ENCODE measurements around the gene GPRIN2.
A peak's percentile ranks its signal among the peaks of the same experiment; 100 is the strongest.

GPRIN2 gene

GRCh38 chr10:46526682-46527038, 29.8 kb downstream of the GPRIN2 start:
- H3K27ac ChIP-seq (ENCODE audit: low read depth, low read length): no peak overlapping the region
- H3K4me3 ChIP-seq (ENCODE audit: low read depth in 1 of 2, low read length in 2 of 2): no peak overlapping the region
- no peaks in the 10 kb centered on the region for H3K27me3 ChIP-seq (ENCODE audit: control insufficient read depth in 1 of 2, insufficient read depth in 2 of 2, low read length in 2 of 2)
- H3K9ac ChIP-seq (ENCODE audit: low read depth in 1 of 2, low read length in 2 of 2): no peak overlapping the region
- H3K36me3 ChIP-seq (ENCODE audit: control insufficient read depth in 1 of 2, insufficient read depth in 2 of 2, low read length in 2 of 2): no peaks in the 10 kb centered on the region
- no peaks in the 10 kb centered on the region for H3K9me3 ChIP-seq (ENCODE audit: control insufficient read depth in 1 of 2, low read length in 2 of 2)
- peaks cover 13 to 19% of the 10 kb centered on the region in 2 donors for H3K4me1 ChIP-seq (ENCODE audit: control insufficient read depth in 1 of 2, insufficient read depth in 2 of 2, low read length in 2 of 2)

GRCh38 chr10:46525824-46526681, 30.4 kb downstream of the GPRIN2 start:
- no peak overlapping the region for H3K27ac ChIP-seq (ENCODE audit: low read depth, low read length)
- no peaks in the 10 kb centered on the region for H3K36me3 ChIP-seq (ENCODE audit: control insufficient read depth in 1 of 2, insufficient read depth in 2 of 2, low read length in 2 of 2)
- H3K27me3 ChIP-seq (ENCODE audit: control insufficient read depth in 1 of 2, insufficient read depth in 2 of 2, low read length in 2 of 2): no peaks in the 10 kb centered on the region
- no peak overlapping the region for H3K4me3 ChIP-seq (ENCODE audit: low read depth in 1 of 2, low read length in 2 of 2)
- peaks cover 13 to 19% of the 10 kb centered on the region in 2 donors for H3K4me1 ChIP-seq (ENCODE audit: control insufficient read depth in 1 of 2, insufficient read depth in 2 of 2, low read length in 2 of 2)
- H3K9ac ChIP-seq (ENCODE audit: low read depth in 1 of 2, low read length in 2 of 2): no peak overlapping the region
- H3K9me3 ChIP-seq (ENCODE audit: control insufficient read depth in 1 of 2, low read length in 2 of 2): no peaks in the 10 kb centered on the region

- no peak overlapping the region for H3K27ac ChIP-seq (ENCODE audit: low read depth, low read length)
- no peaks in the 10 kb centered on the region for H3K9me3 ChIP-seq (ENCODE audit: control insufficient read depth in 1 of 2, low read length in 2 of 2)
- H3K4me1 ChIP-seq (ENCODE audit: control insufficient read depth in 1 of 2, insufficient read depth in 2 of 2, low read length in 2 of 2): peaks cover 13 to 19% of the 10 kb centered on the region in 2 donors
- H3K36me3 ChIP-seq (ENCODE audit: control insufficient read depth in 1 of 2, insufficient read depth in 2 of 2, low read length in 2 of 2): no peaks in the 10 kb centered on the region
- H3K27me3 ChIP-seq (ENCODE audit: control insufficient read depth in 1 of 2, insufficient read depth in 2 of 2, low read length in 2 of 2): no peaks in the 10 kb centered on the region
- no peak overlapping the region for H3K9ac ChIP-seq (ENCODE audit: low read depth in 1 of 2, low read length in 2 of 2)
- H3K4me3 ChIP-seq (ENCODE audit: low read depth in 1 of 2, low read length in 2 of 2): no peak overlapping the region
Observed at GRCh38 chr10:46525177-46525823, 31.2 kb downstream of the GPRIN2 start.

- Histone ChIP-seq H3K9me3 (ENCODE audit: control insufficient read depth in 1 of 2, low read length in 2 of 2) (no peaks in the 10 kb centered on the region), H3K27me3 (ENCODE audit: control insufficient read depth in 1 of 2, insufficient read depth in 2 of 2, low read length in 2 of 2) (no peaks in the 10 kb centered on the region), H3K36me3 (ENCODE audit: control insufficient read depth in 1 of 2, insufficient read depth in 2 of 2, low read length in 2 of 2) (no peaks in the 10 kb centered on the region), H3K9ac (ENCODE audit: low read depth in 1 of 2, low read length in 2 of 2) (no peak overlapping the region), H3K4me1 (ENCODE audit: control insufficient read depth in 1 of 2, insufficient read depth in 2 of 2, low read length in 2 of 2) (peaks cover 13 to 19% of the 10 kb centered on the region in 2 donors), H3K27ac (ENCODE audit: low read depth, low read length) (no peak overlapping the region), H3K4me3 (ENCODE audit: low read depth in 1 of 2, low read length in 2 of 2) (no peak overlapping the region)
Observed at GRCh38 chr10:46524472-46525176, 31.8 kb downstream of the GPRIN2 start.

- Histone ChIP-seq H3K4me3 (ENCODE audit: low read depth in 1 of 2, low read length in 2 of 2) (no peak overlapping the region), H3K4me1 (ENCODE audit: control insufficient read depth in 1 of 2, insufficient read depth in 2 of 2, low read length in 2 of 2) (peaks cover 13 to 19% of the 10 kb centered on the region in 2 donors), H3K9me3 (ENCODE audit: control insufficient read depth in 1 of 2, low read length in 2 of 2) (no peaks in the 10 kb centered on the region), H3K27ac (ENCODE audit: low read depth, low read length) (no peak overlapping the region), H3K27me3 (ENCODE audit: control insufficient read depth in 1 of 2, insufficient read depth in 2 of 2, low read length in 2 of 2) (no peaks in the 10 kb centered on the region), H3K9ac (ENCODE audit: low read depth in 1 of 2, low read length in 2 of 2) (peak overlapping the region in 1 of 2 donors; percentile 13), H3K36me3 (ENCODE audit: control insufficient read depth in 1 of 2, insufficient read depth in 2 of 2, low read length in 2 of 2) (no peaks in the 10 kb centered on the region)
Observed at GRCh38 chr10:46523962-46524471, 32.4 kb downstream of the GPRIN2 start.

- Histone ChIP-seq H3K4me1 (ENCODE audit: control insufficient read depth in 1 of 2, insufficient read depth in 2 of 2, low read length in 2 of 2) (peaks cover 13 to 19% of the 10 kb centered on the region in 2 donors), H3K27ac (ENCODE audit: low read depth, low read length) (no peak overlapping the region), H3K4me3 (ENCODE audit: low read depth in 1 of 2, low read length in 2 of 2) (no peak overlapping the region), H3K9ac (ENCODE audit: low read depth in 1 of 2, low read length in 2 of 2) (peak overlapping the region in 1 of 2 donors; percentile 13), H3K27me3 (ENCODE audit: control insufficient read depth in 1 of 2, insufficient read depth in 2 of 2, low read length in 2 of 2) (no peaks in the 10 kb centered on the region), H3K36me3 (ENCODE audit: control insufficient read depth in 1 of 2, insufficient read depth in 2 of 2, low read length in 2 of 2) (no peaks in the 10 kb centered on the region), H3K9me3 (ENCODE audit: control insufficient read depth in 1 of 2, low read length in 2 of 2) (no peaks in the 10 kb centered on the region)
Observed at GRCh38 chr10:46523119-46523961, 33.1 kb downstream of the GPRIN2 start.

- H3K27me3 ChIP-seq (ENCODE audit: control insufficient read depth in 1 of 2, insufficient read depth in 2 of 2, low read length in 2 of 2): no peaks in the 10 kb centered on the region
- H3K9ac ChIP-seq (ENCODE audit: low read depth in 1 of 2, low read length in 2 of 2): no peak overlapping the region
- no peaks in the 10 kb centered on the region for H3K36me3 ChIP-seq (ENCODE audit: control insufficient read depth in 1 of 2, insufficient read depth in 2 of 2, low read length in 2 of 2)
- H3K4me3 ChIP-seq (ENCODE audit: low read depth in 1 of 2, low read length in 2 of 2): no peak overlapping the region
- no peaks in the 10 kb centered on the region for H3K9me3 ChIP-seq (ENCODE audit: control insufficient read depth in 1 of 2, low read length in 2 of 2)
- H3K27ac ChIP-seq (ENCODE audit: low read depth, low read length): no peak overlapping the region
- peaks cover 13 to 19% of the 10 kb centered on the region in 2 donors for H3K4me1 ChIP-seq (ENCODE audit: control insufficient read depth in 1 of 2, insufficient read depth in 2 of 2, low read length in 2 of 2)
Observed at GRCh38 chr10:46522295-46523118, 34.0 kb downstream of the GPRIN2 start.

- Histone ChIP-seq H3K27me3 (ENCODE audit: control insufficient read depth in 1 of 2, insufficient read depth in 2 of 2, low read length in 2 of 2) (no peaks in the 10 kb centered on the region), H3K9ac (ENCODE audit: low read depth in 1 of 2, low read length in 2 of 2) (no peak overlapping the region), H3K27ac (ENCODE audit: low read depth, low read length) (no peak overlapping the region), H3K36me3 (ENCODE audit: control insufficient read depth in 1 of 2, insufficient read depth in 2 of 2, low read length in 2 of 2) (no peaks in the 10 kb centered on the region), H3K4me1 (ENCODE audit: control insufficient read depth in 1 of 2, insufficient read depth in 2 of 2, low read length in 2 of 2) (peaks cover 13 to 16% of the 10 kb centered on the region in 2 donors), H3K9me3 (ENCODE audit: control insufficient read depth in 1 of 2, low read length in 2 of 2) (no peaks in the 10 kb centered on the region), H3K4me3 (ENCODE audit: low read depth in 1 of 2, low read length in 2 of 2) (no peak overlapping the region)
Observed at GRCh38 chr10:46520941-46521340, 35.5 kb downstream of the GPRIN2 start.

GRCh38 chr10:46520381-46520780, 36.1 kb downstream of the GPRIN2 start:
- Histone ChIP-seq H3K36me3 (ENCODE audit: control insufficient read depth in 1 of 2, insufficient read depth in 2 of 2, low read length in 2 of 2) (no peaks in the 10 kb centered on the region), H3K9ac (ENCODE audit: low read depth in 1 of 2, low read length in 2 of 2) (no peak overlapping the region), H3K27me3 (ENCODE audit: control insufficient read depth in 1 of 2, insufficient read depth in 2 of 2, low read length in 2 of 2) (no peaks in the 10 kb centered on the region), H3K4me1 (ENCODE audit: control insufficient read depth in 1 of 2, insufficient read depth in 2 of 2, low read length in 2 of 2) (peaks cover 13 to 16% of the 10 kb centered on the region in 2 donors), H3K27ac (ENCODE audit: low read depth, low read length) (no peak overlapping the region), H3K9me3 (ENCODE audit: control insufficient read depth in 1 of 2, low read length in 2 of 2) (no peaks in the 10 kb centered on the region), H3K4me3 (ENCODE audit: low read depth in 1 of 2, low read length in 2 of 2) (no peak overlapping the region)

Measured in duodenal mucosa (tissue), 2 donors.